CD4-positive, alpha-beta memory T cell (primary cell): Measurements from ENCODE around the gene RAB22A. TPM values are rescaled to one million over a fixed set of nuclear protein-coding genes. Genes with fewer than 3 reads are reported as not detected.

Source experiments
- CTCF ChIA-PET: fragments of 350-600 bp; sonication (Branson Sonifier 250); formaldehyde crosslinking; loops from one replicate; lab custom pipeline; 2021; ENCODE audit warnings: inconsistent platforms; ENCODE audit not compliant: partially characterized antibody; lab: Charles Lee
- POLR2A ChIA-PET: fragments of 350-600 bp; sonication (Branson Sonifier 250); formaldehyde crosslinking; loops from one replicate; lab custom pipeline; 2021; ENCODE audit not compliant: partially characterized antibody; lab: Charles Lee
- DNase-seq, 5 donors: peaks; one replicate each; pipeline versions ENCODE4 v3.0.0 to v3.0.0-alpha.2; 2020 to 2022; ENCODE audit warnings: mixed read lengths in 1 of 5
- H3K27ac ChIP-seq: one replicate; pipeline ENCODE4 v1.7.0; 2013; ENCODE audit warnings: low read depth, low read length
- H3K27me3 ChIP-seq: 2 replicates; pipeline ENCODE4 v1.7.0; 2013; ENCODE audit warnings: mild to moderate bottlenecking, low read length, moderate library complexity; ENCODE audit not compliant: insufficient read depth
- H3K36me3 ChIP-seq: 2 replicates; pipeline ENCODE4 v1.7.0; 2013; ENCODE audit warnings: mild to moderate bottlenecking, low read length, moderate library complexity; ENCODE audit not compliant: insufficient read depth
- H3K4me1 ChIP-seq: 2 replicates; pipeline ENCODE4 v1.7.0; 2013; ENCODE audit warnings: mild to moderate bottlenecking, low read length, moderate library complexity; ENCODE audit not compliant: insufficient read depth
- H3K4me3 ChIP-seq, 2 donors: one replicate each; pipeline ENCODE4 v1.7.0; 2013; ENCODE audit warnings: low read length in 2 of 2, mild to moderate bottlenecking in 1 of 2
- H3K9me3 ChIP-seq, 2 donors: one replicate each; pipeline ENCODE4 v1.7.0; 2013; ENCODE audit warnings: low read length in 2 of 2, control low read depth in 1 of 2; ENCODE audit not compliant: control insufficient read depth in 1 of 2
- H3K27ac Mint-ChIP-seq, 7 donors: one replicate each; pipeline ENCODE4 v1.8.0; 2020 to 2021; ENCODE audit warnings: mixed read lengths in 7 of 7, mild to moderate bottlenecking in 6 of 7, inconsistent platforms in 3 of 7, moderate library complexity in 3 of 7
- H3K27me3 Mint-ChIP-seq, 2 donors: one replicate each; pipeline ENCODE4 v1.8.0; 2020 to 2021; ENCODE audit warnings: mixed read lengths in 2 of 2
- H3K36me3 Mint-ChIP-seq, 2 donors: one replicate each; pipeline ENCODE4 v1.8.0; 2020 to 2021; ENCODE audit warnings: mixed read lengths in 2 of 2, inconsistent platforms in 1 of 2, mild to moderate bottlenecking in 1 of 2
- H3K4me1 Mint-ChIP-seq, 4 donors: one replicate each; pipeline ENCODE4 v1.8.0; 2020 to 2021; ENCODE audit warnings: mixed read lengths in 4 of 4, mild to moderate bottlenecking in 1 of 4
- H3K4me3 Mint-ChIP-seq, 8 donors: one replicate each; pipeline ENCODE4 v1.8.0; 2020 to 2021; ENCODE audit warnings: mixed read lengths in 8 of 8, mild to moderate bottlenecking in 7 of 8, moderate library complexity in 6 of 8, inconsistent platforms in 3 of 8
- H3K9me3 Mint-ChIP-seq, 8 donors: one replicate each; pipeline ENCODE4 v1.8.0; 2020 to 2021; ENCODE audit warnings: mixed read lengths in 8 of 8, mild to moderate bottlenecking in 5 of 8, inconsistent platforms in 3 of 8, moderate library complexity in 1 of 8
- intact Hi-C: fragments of 100-400 bp; cut with micrococcal nuclease; formaldehyde crosslinking; loops from one replicate; pipeline ENCODE4 v1.15.1; 2023
- polyA plus RNA-seq, 2 donors: library from polyadenylated mRNA; unstranded; fragments of 300-500 nt; fragmentation: Illumina TruSeq; gene quantifications; one replicate each; pipeline ENCODE4 v1.2.3, GENCODE V29; 2021
- total RNA-seq, 2 experiments: library from RNA; stranded (reverse); gene quantifications; one replicate each; pipeline ENCODE4 v1.2.3, GENCODE V29; 2021

RAB22A gene
- total and polyA plus RNA-seq, 4 experiments from 2014 or later, result 11.0 to 23.6 (median 20.4) TPM

DNA sequence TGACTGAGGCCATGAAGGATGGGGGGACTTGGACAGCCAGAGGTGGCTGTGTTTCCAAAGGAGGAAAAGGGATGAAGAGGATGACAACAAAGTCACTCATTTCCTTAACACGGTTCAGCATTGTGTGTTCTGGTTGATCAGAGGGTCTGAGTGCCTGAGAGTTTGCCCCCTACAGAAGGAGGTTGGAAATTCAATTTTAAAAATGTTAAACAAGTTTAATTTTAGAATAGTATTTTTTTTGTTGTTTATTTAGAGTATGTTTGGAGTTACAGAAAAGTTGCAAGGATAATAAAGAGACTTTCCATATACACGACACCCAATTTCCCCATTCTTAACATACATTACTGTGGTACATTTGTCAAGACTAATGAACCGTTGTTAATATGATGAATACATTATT, 69.2 kb downstream of the RAB22A start:
- Mint-ChIP-seq H3K27ac (no peak overlapping the region), H3K4me1 (no peaks in the 10 kb centered on the region), H3K36me3 (peaks cover 0 to 9% of the 10 kb centered on the region in 2 donors), H3K27me3 (peaks cover 23 to 26% of the 10 kb centered on the region in 2 donors), H3K4me3 (no peak overlapping the region), H3K9me3 (peaks cover 0 to 24% (median 12%) of the 10 kb centered on the region in 8 donors)
- intact Hi-C loops, result no loop called here
- H3K27me3 ChIP-seq, result no peaks in the 10 kb centered on the region
- no peak overlapping the region for H3K4me3 ChIP-seq
- H3K9me3 ChIP-seq, result no peaks in the 10 kb centered on the region
- no peak overlapping the region for H3K27ac ChIP-seq
- DNase-seq, result no peak
- H3K36me3 ChIP-seq, result no peaks in the 10 kb centered on the region
- ChIA-PET POLR2A (no interaction called here), CTCF (no interaction called here)
- no peaks in the 10 kb centered on the region for H3K4me1 ChIP-seq

DNA sequence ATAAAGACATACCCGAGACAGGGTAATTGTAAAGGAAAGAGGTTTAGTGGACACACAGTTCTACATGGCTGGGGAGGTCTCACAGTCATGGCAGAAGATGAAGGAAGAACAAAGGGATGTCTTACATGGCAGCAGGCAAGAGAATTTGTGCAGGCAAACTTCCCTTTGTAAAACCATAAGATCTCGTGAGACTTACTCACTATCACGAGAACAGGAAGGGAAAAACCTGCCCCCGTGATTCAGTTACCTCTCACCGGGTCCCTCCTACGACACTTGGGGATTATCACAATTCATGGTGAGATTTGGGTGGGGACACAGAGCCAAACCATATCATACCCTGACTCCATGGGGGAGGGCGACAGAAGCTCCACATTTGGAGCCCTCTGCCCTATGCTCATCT, 72.1 kb downstream of the RAB22A start:
- Mint-ChIP-seq H3K27me3 (peaks cover 23 to 25% of the 10 kb centered on the region in 2 donors), H3K9me3 (peaks cover 0 to 24% (median 12%) of the 10 kb centered on the region in 8 donors), H3K4me3 (no peak overlapping the region), H3K27ac (no peak overlapping the region), H3K4me1 (no peaks in the 10 kb centered on the region), H3K36me3 (peaks cover 0 to 9% of the 10 kb centered on the region in 2 donors)
- no peak overlapping the region for H3K4me3 ChIP-seq
- intact Hi-C loops, result no loop called here
- no peaks in the 10 kb centered on the region for H3K27me3 ChIP-seq
- H3K27ac ChIP-seq, result no peak overlapping the region
- no peak for DNase-seq
- H3K9me3 ChIP-seq, result no peaks in the 10 kb centered on the region
- ChIA-PET POLR2A (no interaction called here), CTCF (no interaction called here)
- no peaks in the 10 kb centered on the region for H3K36me3 ChIP-seq
- H3K4me1 ChIP-seq, result no peaks in the 10 kb centered on the region

DNA sequence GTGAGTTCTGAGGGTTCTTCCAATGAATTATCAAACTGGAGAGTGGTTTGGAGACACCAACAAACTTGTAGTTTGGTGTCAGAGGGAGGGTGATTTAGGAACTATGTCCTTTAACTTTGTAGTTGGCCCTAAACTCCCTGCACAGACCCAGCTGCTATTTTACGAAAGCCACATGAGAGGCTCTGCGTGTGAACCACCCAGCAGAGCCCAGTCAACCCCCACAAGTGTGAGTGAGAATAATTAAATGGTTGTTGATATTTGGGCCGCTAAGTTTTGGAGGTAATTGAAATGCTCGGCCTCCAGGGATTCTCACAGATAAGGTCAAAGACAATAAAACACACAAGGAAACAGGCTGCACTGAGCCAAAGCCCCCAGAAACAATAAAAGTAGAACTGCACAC, 72.6 kb downstream of the RAB22A start:
- Histone ChIP-seq H3K4me3 (no peak overlapping the region), H3K27ac (no peak overlapping the region), H3K27me3 (no peaks in the 10 kb centered on the region), H3K4me1 (no peaks in the 10 kb centered on the region), H3K9me3 (no peaks in the 10 kb centered on the region), H3K36me3 (no peaks in the 10 kb centered on the region)
- POLR2A ChIA-PET, result no interaction called here
- no peaks in the 10 kb centered on the region for H3K4me1 Mint-ChIP-seq
- peaks cover 0 to 24% (median 11%) of the 10 kb centered on the region in 8 donors for H3K9me3 Mint-ChIP-seq
- peaks cover 0 to 9% of the 10 kb centered on the region in 2 donors for H3K36me3 Mint-ChIP-seq
- intact Hi-C loops, result no loop called here
- CTCF ChIA-PET, result no interaction called here
- no peak overlapping the region for H3K27ac Mint-ChIP-seq
- H3K27me3 Mint-ChIP-seq, result peaks cover 23 to 25% of the 10 kb centered on the region in 2 donors
- no peak overlapping the region for H3K4me3 Mint-ChIP-seq
- no peak for DNase-seq

DNA sequence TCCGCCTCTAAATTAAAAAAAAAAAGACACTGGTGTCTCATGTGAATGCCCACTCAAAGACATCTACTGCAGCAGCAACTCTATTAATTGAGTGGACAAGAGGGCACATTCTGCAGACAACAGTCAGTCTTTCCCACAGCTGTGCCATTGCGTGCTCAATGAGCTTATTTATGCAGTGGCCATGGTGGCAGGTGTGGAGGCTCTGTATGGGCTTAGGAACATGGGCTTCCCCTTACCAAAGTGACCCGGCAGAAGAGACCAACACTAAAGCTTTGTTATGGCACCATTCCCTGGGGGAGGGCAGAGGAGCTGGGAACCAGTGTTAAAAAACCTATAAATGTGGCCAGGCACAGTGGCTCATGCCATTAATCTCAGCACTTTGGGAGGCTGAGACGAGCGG, 75.3 kb downstream of the RAB22A start:
- Mint-ChIP-seq H3K4me3 (no peak overlapping the region), H3K27ac (no peak overlapping the region), H3K36me3 (peaks cover 2 to 9% of the 10 kb centered on the region in 2 donors), H3K27me3 (peaks cover 13 to 17% of the 10 kb centered on the region in 2 donors), H3K4me1 (peaks cover 2 to 3% (median 2%) of the 10 kb centered on the region in 4 donors), H3K9me3 (peaks cover 0 to 24% (median 12%) of the 10 kb centered on the region in 8 donors)
- Histone ChIP-seq H3K4me1 (peaks cover 6% of the 10 kb centered on the region), H3K27ac (no peak overlapping the region), H3K27me3 (no peaks in the 10 kb centered on the region), H3K9me3 (no peaks in the 10 kb centered on the region), H3K36me3 (no peaks in the 10 kb centered on the region), H3K4me3 (no peak overlapping the region)
- CTCF ChIA-PET, result interaction anchor here (0.8 kb wide), 1 partner anchor 11 kb away, joined by 3 read pairs; no protein-coding TSS in a partner anchor
- DNase-seq, result no peak
- intact Hi-C loops, result loop anchor here (5.0 kb wide), 1 partner anchor 267 kb away; the partner anchor contains the start of gene STX16
- POLR2A ChIA-PET, result interaction anchor here (1.1 to 1.2 kb wide), 2 partner anchors 264 to 268 kb away, joined by 3 read pairs; no protein-coding TSS in a partner anchor

DNA sequence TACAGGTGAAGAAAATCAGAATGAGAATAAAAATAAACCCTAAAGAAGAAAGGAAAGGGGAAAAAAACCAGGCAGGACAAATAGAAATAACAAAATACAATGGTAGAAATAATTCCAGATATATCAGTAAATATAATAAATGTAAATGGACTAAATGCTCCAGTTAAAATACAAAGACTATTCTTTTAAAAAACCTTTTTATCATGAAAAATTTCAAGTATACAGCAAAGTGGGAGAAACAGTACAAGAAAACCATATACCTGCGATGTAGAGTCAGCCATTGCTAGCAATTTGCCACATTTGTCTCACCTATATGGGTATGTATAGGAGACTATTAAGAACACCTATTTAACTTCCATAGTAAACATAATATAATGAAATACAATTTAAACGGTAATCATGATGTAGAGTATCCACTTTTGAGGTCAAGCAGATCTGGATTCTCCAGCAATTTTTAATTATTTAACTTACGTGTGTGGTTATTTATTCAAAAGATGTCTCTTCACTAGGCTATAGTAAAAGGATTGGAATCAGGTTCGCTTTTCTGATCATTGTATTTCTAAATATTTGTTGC, 78.6 kb downstream of the RAB22A start:
- H3K9me3 Mint-ChIP-seq, result peaks cover 0 to 2% (median 0%) of the 10 kb centered on the region in 8 donors
- peak overlapping the region in 6 of 7 donors; percentile 52 to 98 (median 96) for H3K27ac Mint-ChIP-seq
- Histone ChIP-seq H3K4me3 (peak overlapping the region in 1 of 2 donors; percentile 30), H3K9me3 (no peaks in the 10 kb centered on the region), H3K27ac (peak overlapping the region; percentile 98), H3K4me1 (peaks cover 39% of the 10 kb centered on the region), H3K36me3 (no peaks in the 10 kb centered on the region), H3K27me3 (no peaks in the 10 kb centered on the region)
- peaks cover 25 to 36% (median 32%) of the 10 kb centered on the region in 4 donors for H3K4me1 Mint-ChIP-seq
- POLR2A ChIA-PET, result interaction anchor here (0.8 to 2.3 kb wide), 15 partner anchors 10 to 1996 kb away, joined by 3 to 29 read pairs (median 5); partner anchors contain the start of genes AURKA, CSTF1, RAB22A and RBM38
- no peak for DNase-seq
- CTCF ChIA-PET, result interaction anchor here (0.6 to 1.4 kb wide), 8 partner anchors 18 to 955 kb away, joined by 3 to 7 read pairs (median 4); partner anchors contain the start of gene STX16
- H3K36me3 Mint-ChIP-seq, result peaks cover 0 to 22% of the 10 kb centered on the region in 2 donors
- peaks cover 0 to 4% of the 10 kb centered on the region in 2 donors for H3K27me3 Mint-ChIP-seq
- peak overlapping the region in 5 of 8 donors; percentile 35 to 91 (median 87) for H3K4me3 Mint-ChIP-seq
- intact Hi-C loops, result loop anchor here (2.0 to 5.0 kb wide), 3 partner anchors 151 to 1995 kb away; partner anchors contain the start of genes AURKA, CSTF1 and STX16

DNA sequence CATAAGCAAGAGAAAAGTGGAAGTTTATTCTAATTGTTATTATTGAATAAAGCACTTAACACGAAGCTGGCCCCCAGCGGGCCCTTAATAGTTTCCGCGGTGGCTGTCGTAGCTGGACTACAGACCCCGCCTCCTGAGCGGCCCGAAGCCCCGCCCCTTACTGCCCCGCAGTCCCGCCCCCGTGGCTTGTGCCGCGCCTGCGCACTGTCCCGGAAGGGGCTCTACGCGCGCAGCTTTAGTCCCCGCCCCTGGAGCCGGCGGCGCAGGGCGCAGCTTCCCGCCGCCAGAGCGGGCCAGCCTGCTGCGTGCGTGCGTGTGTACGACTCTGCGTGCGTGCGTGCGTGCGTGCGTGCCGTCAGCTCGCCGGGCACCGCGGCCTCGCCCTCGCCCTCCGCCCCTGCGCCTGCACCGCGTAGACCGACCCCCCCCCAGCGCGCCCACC, 79.4 kb downstream of the RAB22A start, which contains the start of gene VAPB:
TSS of gene VAPB (plus strand) at position 348 of the 442 bp plus-strand sequence. CDS start 231 bp downstream, outside the sequence.
- Histone ChIP-seq H3K27ac (peak within 1 kb of the TSS; percentile 98), H3K27me3 (no peaks in the 10 kb centered on the region), H3K9me3 (no peaks in the 10 kb centered on the region), H3K4me1 (peaks cover 46% of the 10 kb centered on the region), H3K4me3 (peak within 1 kb of the TSS; percentile 47 to 58), H3K36me3 (no peaks in the 10 kb centered on the region)
- Mint-ChIP-seq H3K4me3 (peak within 1 kb of the TSS; percentile 94 to 97 (median 94)), H3K27me3 (peaks cover 0 to 3% of the 10 kb centered on the region in 2 donors), H3K36me3 (peaks cover 0 to 26% of the 10 kb centered on the region in 2 donors), H3K9me3 (peaks cover 0 to 2% (median 0%) of the 10 kb centered on the region in 8 donors), H3K4me1 (peaks cover 29 to 43% (median 38%) of the 10 kb centered on the region in 4 donors), H3K27ac (peak within 1 kb of the TSS; percentile 78 to 99 (median 99))
- CTCF ChIA-PET, result interaction anchor here (0.6 to 1.4 kb wide), 11 partner anchors 12 to 956 kb away, joined by 3 to 7 read pairs (median 4); partner anchors contain the start of gene STX16
- POLR2A ChIA-PET, result interaction anchor here (0.5 to 2.3 kb wide), 25 partner anchors 9 to 1997 kb away, joined by 3 to 29 read pairs (median 5); partner anchors contain the start of genes ATP5F1E, AURKA, CSTF1 and RAB22A
- intact Hi-C loops, result loop anchor here (1.0 to 5.0 kb wide), 6 partner anchors 80 to 1996 kb away; partner anchors contain the start of genes ATP5F1E, AURKA, CSTF1 and RAB22A
- DNase-seq, result peak; percentile 94 to 98 (median 97)
